Neural progenitor cell (in vitro differentiated cells): ENCODE measurements around the gene ANKMY1.

Experiments used
- CTCF ChIP-seq: fragments of 200-600 bp; sonication (generic); IDR thresholded peaks from 2 replicates; pipeline ENCODE4 v1.5.1; 2017; ENCODE audit warnings: antibody characterized with exemption, mild to moderate bottlenecking
- EZH2phosphoT487 ChIP-seq: fragments of 200-600 bp; sonication (generic); IDR thresholded peaks from 2 replicates; pipeline ENCODE4 v1.6.1; 2017; ENCODE audit warnings: antibody characterized with exemption

GRCh38 chr2:240560480-240561324 is 2.9 kb upstream of the ANKMY1 start:
- TF ChIP-seq CTCF (peak; percentile 37), EZH2phosphoT487 (no peak)
